ENCODE data around the gene DUS2.
"Not testable (repeated sequence)": the region's sequence is repeated elsewhere in the genome, so short reads cannot be mapped to it uniquely, and the experiment has no call there.

DUS2 gene

DNA sequence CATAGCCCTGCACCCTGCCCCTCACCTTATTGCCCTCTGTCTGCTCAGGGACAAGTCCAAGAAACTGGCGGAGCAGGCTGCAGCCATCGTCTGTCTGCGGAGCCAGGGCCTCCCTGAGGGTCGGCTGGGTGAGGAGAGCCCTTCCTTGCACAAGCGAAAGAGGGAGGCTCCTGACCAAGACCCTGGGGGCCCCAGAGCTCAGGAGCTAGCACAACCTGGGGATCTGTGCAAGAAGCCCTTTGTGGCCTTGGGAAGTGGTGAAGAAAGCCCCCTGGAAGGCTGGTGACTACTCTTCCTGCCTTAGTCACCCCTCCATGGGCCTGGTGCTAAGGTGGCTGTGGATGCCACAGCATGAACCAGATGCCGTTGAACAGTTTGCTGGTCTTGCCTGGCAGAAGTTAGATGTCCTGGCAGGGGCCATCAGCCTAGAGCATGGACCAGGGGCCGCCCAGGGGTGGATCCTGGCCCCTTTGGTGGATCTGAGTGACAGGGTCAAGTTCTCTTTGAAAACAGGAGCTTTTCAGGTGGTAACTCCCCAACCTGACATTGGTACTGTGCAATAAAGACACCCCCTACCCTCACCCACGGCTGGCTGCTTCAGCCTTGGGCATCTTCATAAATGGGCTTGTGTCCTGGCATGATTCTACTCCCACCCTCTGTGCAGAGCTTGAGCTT, 55.8 kb downstream of the DUS2 start:
- no peak for DNase-seq

DNA sequence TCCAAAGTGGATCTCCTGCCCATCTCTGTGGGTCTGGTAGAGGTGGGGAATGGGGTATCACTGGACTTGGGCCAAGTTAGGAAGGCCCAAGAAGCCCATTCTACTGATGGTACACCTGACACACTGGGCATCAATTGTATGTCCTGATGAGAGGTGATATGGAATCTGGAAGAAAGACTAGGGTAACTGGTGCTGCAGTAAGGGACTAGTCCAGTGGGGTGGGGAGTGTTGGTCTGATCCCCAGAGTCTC, 56.2 kb downstream of the DUS2 start:
- no peak for DNase-seq

DNA sequence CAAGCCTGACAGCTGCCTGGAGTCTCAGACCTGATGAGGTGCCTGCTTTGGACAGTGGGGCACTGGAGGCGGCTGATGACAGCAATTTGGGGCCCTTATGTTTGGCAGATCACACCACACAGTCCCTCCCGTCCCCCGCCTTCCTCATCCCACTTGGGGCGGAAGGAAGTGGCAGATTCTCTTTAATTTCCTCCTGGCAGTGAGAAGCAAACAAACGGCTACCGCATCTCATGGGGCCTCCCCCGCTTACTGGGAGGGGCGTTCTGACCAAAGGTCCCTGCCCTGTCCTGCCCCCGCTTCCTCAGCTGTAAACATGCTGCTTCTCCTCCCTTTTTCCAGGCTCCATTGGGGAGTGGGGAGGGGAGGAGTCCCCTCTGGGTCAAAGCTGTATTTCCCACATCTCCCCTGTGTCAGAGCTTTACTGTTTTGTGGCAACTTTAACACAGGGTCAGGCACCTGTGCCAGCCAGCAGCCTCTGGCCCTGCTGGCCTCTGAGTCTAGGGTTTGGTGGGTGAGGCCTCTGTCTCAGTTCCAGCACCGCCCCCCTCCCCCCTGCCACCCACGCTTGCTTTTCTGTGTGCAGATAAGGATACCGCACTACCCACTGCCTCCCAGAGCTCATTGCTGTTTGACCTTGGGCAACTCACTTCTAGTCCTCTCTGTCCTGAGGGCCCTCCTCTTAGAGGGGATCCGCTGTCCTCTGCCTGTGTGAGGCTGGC, 56.7 kb downstream of the DUS2 start:
- DNase-seq, result peak; percentile 82

GRCh38 chr16:68081861-68082628, 59.0 kb downstream of the DUS2 start:
- no peak for DNase-seq

DNA sequence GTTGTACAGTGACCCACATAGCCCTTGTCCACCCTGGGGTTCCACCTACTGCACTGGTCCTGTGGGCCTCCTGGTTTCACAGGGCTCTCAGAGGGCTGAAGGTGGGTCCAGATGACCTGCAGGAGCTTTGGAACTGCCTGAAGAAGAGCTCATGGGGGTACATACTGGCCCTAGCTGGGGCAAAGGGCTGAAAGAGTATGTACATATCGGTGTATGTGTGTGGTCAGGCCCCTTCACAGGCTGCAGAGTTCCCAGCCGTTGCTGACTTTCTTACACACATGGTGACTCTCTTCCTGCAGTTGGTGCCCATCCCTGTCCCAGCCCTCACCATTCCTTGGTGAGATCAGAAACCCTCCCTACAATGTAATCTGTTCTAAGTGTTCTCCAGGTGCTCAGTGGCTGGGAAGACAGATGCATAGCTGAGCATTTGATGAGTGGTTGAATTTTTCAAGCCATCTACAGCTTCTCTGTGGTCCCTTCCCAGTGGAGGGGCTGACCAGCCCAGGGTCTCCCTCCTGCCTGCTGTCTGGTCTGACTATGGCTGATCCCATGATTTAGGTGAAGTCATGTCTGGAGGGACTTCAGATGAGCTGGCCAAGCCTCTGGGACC, 59.6 kb downstream of the DUS2 start:
- no peak for DNase-seq

- no peak for DNase-seq
Measured at GRCh38 chr16:68083239-68083781, 60.2 kb downstream of the DUS2 start.

GRCh38 chr16:68083861-68084503, 60.9 kb downstream of the DUS2 start:
- no peak for DNase-seq

DNA sequence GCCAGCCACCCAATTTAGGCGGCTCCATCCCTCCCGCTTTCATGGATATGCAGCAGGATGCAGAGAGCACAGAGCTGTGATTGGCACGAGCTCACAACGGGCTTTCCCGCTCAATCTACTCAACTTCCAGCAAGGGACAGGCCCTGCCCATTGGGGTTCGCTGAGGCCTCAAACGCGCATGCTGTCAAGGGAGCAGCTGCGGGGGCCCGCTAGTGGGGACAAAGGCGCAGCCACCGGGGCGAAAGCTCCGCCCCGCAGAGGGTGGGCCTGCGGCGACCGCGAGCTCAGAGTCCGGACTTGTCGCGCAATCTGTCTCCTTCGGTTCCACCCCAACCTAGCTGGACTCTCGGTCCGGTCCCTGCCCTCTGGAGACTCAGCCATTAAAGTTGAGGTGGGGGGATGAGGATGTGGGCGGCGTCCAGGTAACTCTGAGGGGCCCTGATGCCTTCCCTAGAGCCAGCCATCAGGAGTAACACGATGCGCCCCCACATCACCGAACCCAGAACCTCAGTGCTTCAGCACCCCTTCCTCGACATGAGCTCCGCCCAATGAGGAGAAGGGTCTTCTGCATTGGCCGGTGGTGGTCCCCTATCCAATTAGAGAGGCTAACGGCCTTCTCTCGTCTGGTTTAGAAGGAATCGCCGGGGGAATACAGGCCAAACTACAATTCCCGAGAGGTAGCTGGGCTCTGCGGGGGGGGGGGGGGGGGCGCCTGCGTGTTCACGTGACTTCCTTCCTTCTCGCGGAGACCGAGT, 61.6 kb downstream of the DUS2 start:
- peak; percentile 89 for DNase-seq

GRCh38 chr16:68085259-68086071, 62.4 kb downstream of the DUS2 start, which contains the start of gene NFATC3:
Gene NFATC3 (plus strand): TSS chr16:68085370. CDS start chr16:68085682, 312 bp downstream.
- peak; percentile 99 for DNase-seq

DNA sequence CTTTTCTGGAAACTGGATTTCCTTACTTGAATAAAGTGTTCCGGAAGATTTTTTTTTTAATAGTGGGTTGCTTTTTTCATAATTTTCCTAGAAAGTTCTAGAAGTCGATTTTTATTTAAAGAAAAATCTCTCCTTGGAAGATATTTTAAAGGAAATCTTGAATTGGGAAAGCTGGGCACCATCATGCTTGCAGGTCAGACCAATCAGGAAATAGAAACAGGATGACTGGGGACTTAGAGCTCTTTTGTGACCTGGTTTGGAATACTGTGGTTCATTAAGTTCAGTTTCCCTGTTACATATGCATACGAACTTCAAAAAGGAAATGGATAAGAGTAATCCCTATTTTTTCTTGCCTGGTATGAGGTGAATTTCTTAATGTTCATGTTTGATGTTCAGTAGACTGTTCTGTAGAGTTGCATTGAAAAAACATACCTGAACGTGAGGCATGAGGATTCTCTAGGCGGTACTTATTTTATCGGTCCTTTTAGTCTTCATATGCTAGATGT, 63.3 kb downstream of the DUS2 start:
- DNase-seq, result no peak

GRCh38 chr16:68086860-68087268, 63.8 kb downstream of the DUS2 start:
- no peak for DNase-seq

DNA sequence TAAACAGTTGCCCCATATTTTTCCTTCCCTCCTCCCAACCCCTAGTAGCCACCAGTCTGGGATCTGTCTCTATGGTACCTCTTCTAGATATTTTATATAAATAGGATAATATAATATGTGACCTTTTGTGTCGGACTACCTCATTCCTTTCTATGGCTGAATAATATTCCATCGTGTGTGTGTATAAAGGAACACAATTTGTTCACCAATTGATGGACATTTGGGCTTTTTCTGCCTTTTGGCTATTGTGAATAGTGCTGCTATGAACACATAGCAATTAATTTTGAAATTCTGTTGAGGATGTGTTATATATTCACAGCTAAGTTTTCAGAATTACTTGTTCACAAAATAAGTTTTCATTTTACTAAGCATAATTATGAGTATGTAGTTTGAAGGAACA, 64.6 kb downstream of the DUS2 start:
- no peak for DNase-seq

DNA sequence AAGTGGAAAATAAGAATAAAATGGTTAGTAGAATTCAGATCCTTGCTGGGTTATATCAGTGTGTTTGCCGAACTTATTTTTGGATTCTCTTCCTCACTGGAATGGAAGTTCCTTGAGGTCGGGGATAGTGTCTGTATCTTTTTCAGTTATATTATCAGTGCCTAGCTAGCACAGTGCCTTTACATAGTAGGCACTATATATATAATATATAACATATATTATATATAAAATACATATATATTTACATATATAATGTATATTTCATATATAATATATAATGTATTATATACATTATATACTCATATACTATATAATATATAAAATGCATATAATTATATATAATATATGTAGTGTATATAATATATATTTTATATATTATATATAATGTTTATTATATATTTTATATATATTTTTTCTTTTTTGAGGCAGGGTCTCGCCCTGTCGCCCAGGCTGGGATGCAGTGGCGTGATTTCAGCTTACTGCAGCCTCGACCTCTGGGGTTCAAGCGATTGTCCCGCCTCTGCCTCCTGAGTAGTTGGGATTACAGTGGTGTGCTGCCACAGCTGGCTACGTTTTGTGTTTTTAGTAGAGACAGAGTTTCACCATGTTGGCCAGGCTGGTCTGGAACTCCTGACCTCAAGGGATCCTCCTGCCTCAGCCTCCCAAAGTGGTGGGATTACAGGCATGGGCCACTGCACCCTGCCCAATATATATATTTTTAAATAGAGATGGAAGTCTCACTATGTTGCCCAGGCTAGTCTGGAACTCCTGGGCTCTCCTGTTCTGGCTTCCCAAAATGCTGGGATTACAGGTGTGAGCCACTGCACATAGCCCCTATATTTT, 65.3 kb downstream of the DUS2 start:
- DNase-seq, result no peak

DNA sequence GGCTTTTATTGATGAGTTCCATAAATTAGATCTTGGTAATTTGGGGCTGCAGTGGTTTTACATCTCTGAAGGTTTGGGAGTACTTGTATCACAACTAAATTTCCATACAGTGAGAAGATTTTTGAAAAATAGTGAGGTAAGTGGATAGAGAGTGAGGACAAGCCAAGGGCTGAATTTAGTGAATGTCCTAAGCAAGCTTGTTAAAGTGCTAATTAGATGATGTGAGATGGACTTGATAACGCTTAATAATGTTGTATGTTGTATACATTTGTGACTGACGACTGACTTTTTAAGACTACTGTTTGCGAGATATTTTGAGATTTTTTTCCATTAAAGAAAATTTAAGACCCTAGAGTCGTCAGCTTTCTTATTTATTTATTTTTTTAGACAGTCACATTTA, 66.0 kb downstream of the DUS2 start:
- DNase-seq, result no peak

- DNase-seq, result peak; percentile 30
Measured at GRCh38 chr16:68090130-68090529, 67.0 kb downstream of the DUS2 start.

DNA sequence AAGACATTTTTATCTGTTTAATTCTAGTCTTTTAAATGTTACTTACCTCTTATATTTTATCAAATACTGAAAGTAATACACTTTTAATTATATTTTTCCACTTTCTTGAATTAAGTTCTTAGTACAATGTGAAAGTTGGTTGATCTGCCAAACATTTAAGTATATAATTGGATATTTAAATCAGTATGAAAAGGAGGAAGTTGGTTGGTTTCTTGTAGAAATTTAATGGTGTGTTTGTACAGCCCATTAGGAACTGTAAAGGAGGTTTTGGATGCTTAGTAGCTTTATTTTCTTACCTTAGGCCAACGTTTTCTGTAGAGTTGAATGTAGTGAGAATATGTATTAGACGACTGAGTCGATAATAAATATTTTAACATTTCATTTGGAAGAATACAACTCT, 67.4 kb downstream of the DUS2 start:
- no peak for DNase-seq

GRCh38 chr16:68091380-68092261, 68.5 kb downstream of the DUS2 start:
- DNase-seq, result no peak

- not testable (repeated sequence) for DNase-seq
Measured at GRCh38 chr16:68092275-68092674, 69.2 kb downstream of the DUS2 start.

Data from CD4-positive, alpha-beta T cell treated with Interleukin-10 for 1 hour (primary cell).